Renal cortex interstitium (tissue), 3 donors: Measurements from ENCODE around the gene TMEM106C. TPM values are rescaled to one million over a fixed set of nuclear protein-coding genes. Genes with fewer than 3 reads are reported as not detected.

Source experiments
- polyA plus RNA-seq, 3 donors: library from polyadenylated mRNA; unstranded; fragments of 120-200 nt; gene quantifications; one replicate each; pipeline ENCODE4 v1.2.1, GENCODE V29; 2013; ENCODE audit not compliant: insufficient read length in 3 of 3

The TMEM106C gene
- polyA plus RNA-seq, 3 donors = 122 to 132 (median 128) TPM

Other genes starting within 250 kb of the TMEM106C start
- gene ENDOU, start 238.1 kb upstream of the TMEM106C start, polyA plus RNA-seq = under 1 TPM; 0.32 to 0.47 (median 0.34) TPM
- 10 to 100 TPM; 41.0 to 62.8 (median 58.4) TPM for gene RAPGEF3, start 204.7 kb upstream of the TMEM106C start, polyA plus RNA-seq
- gene SLC48A1, start 190.4 kb upstream of the TMEM106C start, polyA plus RNA-seq = 10 to 100 TPM; 41.9 to 51.3 (median 47.4) TPM
- 10 to 100 TPM; 69.0 to 88.9 (median 86.4) TPM for gene HDAC7, start 143.7 kb upstream of the TMEM106C start, polyA plus RNA-seq
- gene VDR, start 58.6 kb upstream of the TMEM106C start, polyA plus RNA-seq = 1 to 10 TPM; 3.1 to 4.8 (median 4.7) TPM
- 10 to 100 TPM; 44.9 to 62.7 (median 46.4) TPM for gene COL2A1, start 40.9 kb downstream of the TMEM106C start, polyA plus RNA-seq
- 10 to 100 TPM; 22.1 to 27.4 (median 23.5) TPM for gene SENP1, start 142.5 kb downstream of the TMEM106C start, polyA plus RNA-seq
- gene PFKM, start 155.8 kb downstream of the TMEM106C start, polyA plus RNA-seq = 100 to 1,000 TPM; 102 to 125 (median 111) TPM
- 10 to 100 TPM; 35.6 to 40.2 (median 39.0) TPM for gene ASB8, start 193.9 kb downstream of the TMEM106C start, polyA plus RNA-seq
- under 1 TPM; 0.42 to 0.67 (median 0.60) TPM for gene CCDC184, start 220.0 kb downstream of the TMEM106C start, polyA plus RNA-seq
- 1 to 10 TPM in 1 of 3 donors, under 1 TPM in 2; 0.19 to 1.1 (median 0.40) TPM for gene OR10AD1, start 239.7 kb downstream of the TMEM106C start, polyA plus RNA-seq